Measurements from ENCODE around the gene ACKR1. TPM values are rescaled to one million over a fixed set of nuclear protein-coding genes. Genes with fewer than 3 reads are reported as not detected.

The ACKR1 gene
- total RNA-seq, 1 donor from 2014 or later, result 10.9 TPM

DNA sequence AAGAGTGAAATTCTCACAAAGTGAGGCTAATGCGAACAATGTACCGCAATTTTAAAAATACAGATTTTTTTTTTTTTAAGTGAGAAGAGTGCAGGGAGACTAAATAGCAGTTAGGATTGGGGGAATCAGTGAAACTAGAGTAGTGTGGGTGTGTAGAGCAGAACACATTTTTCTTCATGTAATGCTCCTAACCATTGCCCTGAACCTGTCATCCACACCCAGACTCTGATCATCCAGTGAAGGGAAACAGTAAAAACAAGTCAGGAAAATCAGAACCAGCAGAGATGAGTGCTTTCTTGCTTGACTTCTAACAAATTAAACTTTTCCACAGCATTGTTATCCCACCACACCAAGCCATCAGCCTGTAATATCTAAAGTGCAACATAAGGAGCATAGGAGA lies 24.2 kb upstream of the ACKR1 start:
- DNase-seq, result no peak
- Histone ChIP-seq H3K36me3 (no peaks in the 10 kb centered on the region), H3K27me3 (ENCODE audit: low read depth) (peaks cover 54% of the 10 kb centered on the region), H3K4me1 (no peaks in the 10 kb centered on the region), H3K27ac (replicated peaks) (no peak overlapping the region), H3K9me3 (replicated peaks) (no peaks in the 10 kb centered on the region), H3K4me3 (no peak overlapping the region)
- TF ChIP-seq, protein P1, sequence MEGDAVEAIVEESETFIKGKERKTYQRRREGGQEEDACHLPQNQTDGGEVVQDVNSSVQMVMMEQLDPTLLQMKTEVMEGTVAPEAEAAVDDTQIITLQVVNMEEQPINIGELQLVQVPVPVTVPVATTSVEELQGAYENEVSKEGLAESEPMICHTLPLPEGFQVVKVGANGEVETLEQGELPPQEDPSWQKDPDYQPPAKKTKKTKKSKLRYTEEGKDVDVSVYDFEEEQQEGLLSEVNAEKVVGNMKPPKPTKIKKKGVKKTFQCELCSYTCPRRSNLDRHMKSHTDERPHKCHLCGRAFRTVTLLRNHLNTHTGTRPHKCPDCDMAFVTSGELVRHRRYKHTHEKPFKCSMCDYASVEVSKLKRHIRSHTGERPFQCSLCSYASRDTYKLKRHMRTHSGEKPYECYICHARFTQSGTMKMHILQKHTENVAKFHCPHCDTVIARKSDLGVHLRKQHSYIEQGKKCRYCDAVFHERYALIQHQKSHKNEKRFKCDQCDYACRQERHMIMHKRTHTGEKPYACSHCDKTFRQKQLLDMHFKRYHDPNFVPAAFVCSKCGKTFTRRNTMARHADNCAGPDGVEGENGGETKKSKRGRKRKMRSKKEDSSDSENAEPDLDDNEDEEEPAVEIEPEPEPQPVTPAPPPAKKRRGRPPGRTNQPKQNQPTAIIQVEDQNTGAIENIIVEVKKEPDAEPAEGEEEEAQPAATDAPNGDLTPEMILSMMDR (IDR thresholded peaks at IDR 0.05; ENCODE audit: borderline replicate concordance), result no peak
- intact Hi-C loops (cut with micrococcal nuclease), result no loop called here

DNA sequence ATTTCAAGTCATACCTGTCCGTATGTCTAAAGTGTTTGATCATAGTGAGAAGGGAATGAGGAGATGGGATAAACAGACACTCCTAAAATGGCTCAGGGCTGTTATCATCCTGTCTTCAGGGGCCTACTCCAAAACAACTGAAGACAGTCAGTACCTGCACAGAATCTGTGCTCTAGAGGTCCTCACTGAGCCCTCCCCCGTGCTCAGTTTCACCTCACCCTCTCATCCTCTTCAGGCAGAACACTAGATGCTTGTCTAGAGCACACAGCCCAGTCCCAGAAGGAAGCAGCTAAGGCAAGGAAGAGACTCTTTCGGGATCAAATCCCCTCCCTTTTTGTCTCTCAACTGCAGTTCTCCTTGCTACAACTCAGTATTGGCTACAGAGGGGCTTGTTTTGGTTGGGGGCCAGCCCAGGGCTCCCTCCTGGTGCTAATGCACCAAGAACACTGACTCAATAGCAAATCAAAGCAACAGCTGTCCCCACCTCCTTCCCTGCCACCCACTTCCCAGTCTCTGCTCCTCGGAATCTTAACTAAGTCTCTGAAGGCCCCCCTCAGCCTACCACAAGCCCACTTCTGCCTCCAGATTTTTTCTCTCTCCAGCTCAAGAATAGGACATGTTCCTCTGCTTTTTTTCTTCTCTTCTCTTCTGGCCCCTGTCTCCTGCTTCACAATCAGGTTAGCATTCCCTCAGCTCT lies 23.2 kb upstream of the ACKR1 start:
- H3K4me1 ChIP-seq, result no peaks in the 10 kb centered on the region
- no peak for DNase-seq
- no peak overlapping the region for H3K27ac ChIP-seq (replicated peaks)
- peaks cover 63% of the 10 kb centered on the region for H3K27me3 ChIP-seq (ENCODE audit: low read depth)
- TF ChIP-seq, protein P1 (IDR thresholded peaks at IDR 0.05; ENCODE audit: borderline replicate concordance), result no peak
- no peak overlapping the region for H3K4me3 ChIP-seq
- no peaks in the 10 kb centered on the region for H3K36me3 ChIP-seq
- intact Hi-C loops (cut with micrococcal nuclease), result no loop called here
- H3K9me3 ChIP-seq (replicated peaks), result no peaks in the 10 kb centered on the region

DNA sequence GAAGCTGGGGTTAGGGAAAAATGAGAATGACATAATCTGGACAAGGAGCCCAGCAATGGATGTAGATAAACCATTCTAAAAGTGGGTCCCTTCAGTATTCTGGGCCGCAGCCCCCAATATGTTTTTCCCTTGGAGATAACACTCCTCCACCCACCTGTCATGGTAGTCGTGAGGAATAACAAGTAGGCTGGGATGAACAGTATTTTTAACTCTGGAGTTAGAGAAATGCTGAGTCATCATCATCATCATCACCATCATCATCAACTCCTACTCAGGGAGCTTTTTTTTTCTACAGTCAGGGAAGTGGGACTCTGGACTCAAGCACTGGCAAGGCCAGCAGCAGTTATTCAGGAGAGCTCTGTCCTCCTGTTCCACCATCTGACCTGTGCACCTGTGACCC lies 20.5 kb upstream of the ACKR1 start:
- Histone ChIP-seq H3K9me3 (replicated peaks) (no peaks in the 10 kb centered on the region), H3K36me3 (no peaks in the 10 kb centered on the region), H3K27ac (replicated peaks) (no peak overlapping the region), H3K4me3 (no peak overlapping the region), H3K4me1 (peaks cover 16% of the 10 kb centered on the region), H3K27me3 (ENCODE audit: low read depth) (peaks cover 86% of the 10 kb centered on the region)
- intact Hi-C loops (cut with micrococcal nuclease), result no loop called here
- DNase-seq, result no peak
- TF ChIP-seq, protein P1 (IDR thresholded peaks at IDR 0.05; ENCODE audit: borderline replicate concordance), result no peak

DNA sequence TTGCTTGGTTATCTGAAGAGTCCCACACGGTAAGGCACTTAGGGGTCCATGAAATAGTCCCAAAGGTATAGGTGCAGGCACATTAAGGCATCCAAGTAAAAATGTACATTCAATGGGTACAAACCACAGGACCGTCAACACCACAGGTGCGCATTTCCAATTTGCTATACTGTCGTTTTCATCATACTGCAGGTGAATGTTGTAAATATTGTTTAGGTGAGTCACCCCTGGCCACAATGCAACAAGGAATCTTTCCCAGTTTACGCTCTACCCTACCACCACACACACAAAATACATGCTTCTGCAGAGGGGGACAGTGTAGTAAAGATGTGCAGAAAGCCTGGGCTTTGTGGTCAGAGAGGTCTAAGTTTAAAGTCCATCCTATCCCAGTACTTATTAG lies 19.6 kb upstream of the ACKR1 start:
- no peak overlapping the region for H3K4me3 ChIP-seq
- no peaks in the 10 kb centered on the region for H3K36me3 ChIP-seq
- DNase-seq, result no peak
- H3K9me3 ChIP-seq (replicated peaks), result no peaks in the 10 kb centered on the region
- H3K27me3 ChIP-seq (ENCODE audit: low read depth), result peaks cover 89% of the 10 kb centered on the region
- TF ChIP-seq, protein P1 (IDR thresholded peaks at IDR 0.05; ENCODE audit: borderline replicate concordance), result no peak
- peaks cover 16% of the 10 kb centered on the region for H3K4me1 ChIP-seq
- H3K27ac ChIP-seq (replicated peaks), result no peak overlapping the region
- intact Hi-C loops (cut with micrococcal nuclease), result no loop called here

DNA sequence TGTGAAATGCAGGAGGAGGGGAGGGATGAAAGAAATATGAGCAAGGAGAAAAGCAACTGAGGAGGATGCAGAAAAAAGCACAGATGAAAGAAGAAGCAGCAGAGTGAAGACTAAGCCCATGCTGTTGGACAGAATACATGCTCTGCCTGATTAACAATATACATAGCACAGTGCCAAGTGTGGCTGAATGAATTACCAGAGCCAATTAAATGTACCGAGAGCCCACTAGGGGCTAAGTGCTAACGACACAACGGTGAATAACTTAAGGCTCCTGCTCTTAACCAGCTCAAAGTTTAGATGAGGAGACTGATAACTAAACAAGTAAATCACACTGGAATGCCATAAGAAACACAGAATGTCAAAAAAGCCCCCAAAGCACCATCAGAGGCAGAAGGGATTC lies 17.6 kb upstream of the ACKR1 start:
- intact Hi-C loops (cut with micrococcal nuclease), result no loop called here
- TF ChIP-seq, protein P1 (IDR thresholded peaks at IDR 0.05; ENCODE audit: borderline replicate concordance), result no peak
- H3K27me3 ChIP-seq (ENCODE audit: low read depth), result peaks cover 91% of the 10 kb centered on the region

More for the DNA sequence above, 17.6 kb upstream of the ACKR1 start:
- Histone ChIP-seq H3K9me3 (replicated peaks) (no peaks in the 10 kb centered on the region), H3K4me3 (no peak overlapping the region), H3K4me1 (peaks cover 16% of the 10 kb centered on the region), H3K36me3 (no peaks in the 10 kb centered on the region), H3K27ac (replicated peaks) (no peak overlapping the region)
- DNase-seq, result no peak

Data from left ventricle myocardium inferior (tissue), 1 donor.